Gastroesophageal sphincter (tissue), 4 donors: ENCODE results near the gene ALB. TPM values are rescaled to one million over a fixed set of nuclear protein-coding genes. Genes with fewer than 3 reads are reported as not detected.

ENCODE experiments used
- ATAC-seq: fragments of 150-250 bp; one replicate; pipeline ENCODE4 v1.9.1; 2016; ENCODE audit warnings: mild to moderate bottlenecking, moderate library complexity
- H3K27ac ChIP-seq, 4 donors: fragments of 200-600 bp; sonication (generic) in 3 of 4; 1 replicate in 3 of 4; 2 replicates in 1 of 4; pipeline ENCODE4 v1.5.1; 2016 to 2019
- H3K27me3 ChIP-seq: fragments of 200-600 bp; sonication (generic); one replicate; pipeline ENCODE4 v1.5.1; 2019
- H3K36me3 ChIP-seq, 2 donors: fragments of 200-600 bp; sonication (generic); one replicate each; pipeline ENCODE4 v1.5.1; 2019; ENCODE audit warnings: control low read depth in 1 of 2
- H3K4me1 ChIP-seq, 3 donors: fragments of 200-600 bp; sonication (generic); 1 replicate in 2 of 3; 2 replicates in 1 of 3; pipeline ENCODE4 v1.5.1; 2016 to 2019; ENCODE audit warnings: control low read depth in 2 of 3
- H3K4me3 ChIP-seq, 2 donors: fragments of 200-600 bp; sonication (generic); one replicate each; pipeline ENCODE4 v1.5.1; 2019; ENCODE audit warnings: mild to moderate bottlenecking in 1 of 2, moderate library complexity in 1 of 2
- H3K9me3 ChIP-seq, 3 donors: fragments of 200-600 bp; sonication (generic); one replicate each; pipeline ENCODE4 v1.5.1; 2017 to 2019; ENCODE audit warnings: control low read depth in 2 of 3
- CTCF ChIP-seq, 4 experiments: fragments of 200-600 bp in 2 of 4; fragments of 450-650 bp in 2 of 4; sonication (generic) in 1 of 4; IDR thresholded peaks; one replicate each; pipeline ENCODE4 v1.5.1; 2017 to 2019; ENCODE audit warnings: antibody characterized with exemption in 4 of 4, mild to moderate bottlenecking in 2 of 4, moderate library complexity in 2 of 4
- EP300 ChIP-seq: sonication (generic); formaldehyde crosslinking; IDR thresholded peaks from one replicate; pipeline ENCODE4 v1.6.1; 2017; ENCODE audit warnings: antibody characterized with exemption, mild to moderate bottlenecking
- POLR2A ChIP-seq, 2 donors: fragments of 450-650 bp; IDR thresholded peaks; one replicate each; pipeline ENCODE4 v1.6.1; 2017; ENCODE audit warnings: antibody characterized with exemption in 2 of 2, mild to moderate bottlenecking in 2 of 2, moderate library complexity in 1 of 2
- POLR2AphosphoS5 ChIP-seq: sonication (generic); formaldehyde crosslinking; IDR thresholded peaks from one replicate; pipeline ENCODE4 v1.6.1; 2017; ENCODE audit warnings: antibody characterized with exemption
- WGBS, 2 donors: methylation state at CpG; one replicate each; pipeline ENCODE4 v1.1.5; 2018; ENCODE audit warnings: low coverage in 1 of 2; 5-methylcytosine and 5-hydroxymethylcytosine counted together
- total RNA-seq, 4 donors: library from RNA; depleted of rRNA; stranded (reverse); fragments of >200 nt; gene quantifications; one replicate each; pipeline ENCODE4 v1.1.0, GENCODE V29; 2016

Gene ALB
- total RNA-seq, 4 donors from 2014 or later, result 0.27 to 0.47 (median 0.40) TPM; not detected in 1

GRCh38 chr4:73434311-73434710 is 30.2 kb downstream of the ALB start:
- no peak for ATAC-seq
- TF ChIP-seq CTCF (IDR thresholded peaks at IDR 0.05), result peak in 1 of 4 experiments; percentile 15
- TF ChIP-seq POLR2AphosphoS5, result no peak
- H3K9me3 ChIP-seq, result no peaks in the 10 kb centered on the region
- no peak overlapping the region for H3K4me3 ChIP-seq
- WGBS, 2 donors, result 33 to 45% methylated on average over 1 to 3 of the region's 3 CpGs
- H3K27me3 ChIP-seq, result no peaks in the 10 kb centered on the region
- H3K36me3 ChIP-seq, result no peaks in the 10 kb centered on the region
- H3K27ac ChIP-seq, result no peak overlapping the region
- H3K4me1 ChIP-seq, result no peaks in the 10 kb centered on the region

DNA sequence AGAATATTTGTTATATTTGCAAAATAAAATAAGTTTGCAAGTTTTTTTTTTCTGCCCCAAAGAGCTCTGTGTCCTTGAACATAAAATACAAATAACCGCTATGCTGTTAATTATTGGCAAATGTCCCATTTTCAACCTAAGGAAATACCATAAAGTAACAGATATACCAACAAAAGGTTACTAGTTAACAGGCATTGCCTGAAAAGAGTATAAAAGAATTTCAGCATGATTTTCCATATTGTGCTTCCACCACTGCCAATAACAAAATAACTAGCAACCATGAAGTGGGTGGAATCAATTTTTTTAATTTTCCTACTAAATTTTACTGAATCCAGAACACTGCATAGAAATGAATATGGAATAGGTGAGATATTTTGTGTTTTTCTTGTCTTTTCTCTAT is 31.9 kb downstream of the ALB start, which contains the start of gene AFP:
AFP (plus strand) TSS at position 238 of the 400 bp plus-strand sequence; CDS start at position 280, 42 bp downstream.
- H3K9me3 ChIP-seq, result no peaks in the 10 kb centered on the region
- 85 to 95% methylated on average over 1 of the region's 1 CpG for WGBS, 2 donors
- ATAC-seq, result no peak
- TF ChIP-seq POLR2A (IDR thresholded peaks at IDR 0.05), result no peak
- no peak for TF ChIP-seq CTCF (IDR thresholded peaks at IDR 0.05)
- H3K36me3 ChIP-seq, result no peaks in the 10 kb centered on the region
- no peaks in the 10 kb centered on the region for H3K27me3 ChIP-seq
- no peak within 1 kb of the TSS for H3K4me3 ChIP-seq
- H3K4me1 ChIP-seq, result no peaks in the 10 kb centered on the region
- no peak within 1 kb of the TSS for H3K27ac ChIP-seq

DNA sequence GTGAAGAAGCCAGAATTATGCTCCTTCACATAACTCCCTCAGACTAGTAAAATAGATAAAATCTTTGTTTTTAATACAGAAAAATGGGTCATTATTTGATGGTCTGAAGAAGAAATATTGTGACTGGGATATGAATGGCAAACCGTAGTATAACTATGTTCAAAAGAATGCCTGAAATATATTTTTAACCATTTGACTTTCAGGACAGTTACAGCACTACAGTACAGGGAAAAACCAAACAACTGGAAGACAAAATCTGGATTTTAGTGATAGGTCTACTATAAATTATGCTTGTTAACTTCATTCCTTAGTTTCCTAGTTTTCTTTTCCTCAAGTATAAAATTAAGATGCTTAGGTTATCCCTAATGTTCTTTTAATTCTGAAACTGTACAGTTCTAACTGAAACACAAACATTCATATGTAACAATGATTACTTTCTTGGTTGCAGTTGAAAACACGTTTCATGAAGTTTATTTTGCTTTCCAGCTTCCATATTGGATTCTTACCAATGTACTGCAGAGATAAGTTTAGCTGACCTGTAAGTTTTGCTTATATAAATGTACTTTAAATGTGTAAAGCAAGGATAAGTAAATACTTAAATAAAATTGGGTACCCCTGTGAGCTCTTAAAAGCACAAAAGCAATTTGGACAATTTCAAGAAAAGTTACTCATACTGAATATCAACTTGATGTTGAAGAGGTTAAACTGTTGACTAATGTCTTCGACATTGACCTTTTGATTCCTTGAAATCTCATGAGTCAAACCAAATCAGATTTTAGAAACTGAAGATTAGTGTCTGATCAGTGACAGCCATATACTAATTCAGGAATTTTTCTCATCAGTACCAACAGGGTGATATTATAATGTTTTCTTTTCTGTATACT is 32.8 kb downstream of the ALB start:
- no peaks in the 10 kb centered on the region for H3K4me1 ChIP-seq
- H3K27me3 ChIP-seq, result no peaks in the 10 kb centered on the region
- ATAC-seq, result no peak
- no peak overlapping the region for H3K4me3 ChIP-seq
- TF ChIP-seq CTCF (IDR thresholded peaks at IDR 0.05) (no peak), EP300 (no peak), POLR2A (IDR thresholded peaks at IDR 0.05) (no peak), POLR2AphosphoS5 (no peak)
- no peak overlapping the region for H3K27ac ChIP-seq
- WGBS, 2 donors, result 55 to 59% methylated on average over 3 of the region's 3 CpGs
- no peaks in the 10 kb centered on the region for H3K9me3 ChIP-seq
- H3K36me3 ChIP-seq, result no peaks in the 10 kb centered on the region

- Histone ChIP-seq H3K9me3 (no peaks in the 10 kb centered on the region), H3K4me1 (no peaks in the 10 kb centered on the region), H3K27me3 (no peaks in the 10 kb centered on the region), H3K4me3 (no peak overlapping the region), H3K27ac (no peak overlapping the region), H3K36me3 (no peaks in the 10 kb centered on the region)
- no peak for TF ChIP-seq CTCF (IDR thresholded peaks at IDR 0.05)
- TF ChIP-seq POLR2A (IDR thresholded peaks at IDR 0.05), result no peak
- no peak for TF ChIP-seq EP300
- TF ChIP-seq POLR2AphosphoS5, result no peak
- ATAC-seq, result no peak
Measured at GRCh38 chr4:73437558-73437956, 33.5 kb downstream of the ALB start.

DNA sequence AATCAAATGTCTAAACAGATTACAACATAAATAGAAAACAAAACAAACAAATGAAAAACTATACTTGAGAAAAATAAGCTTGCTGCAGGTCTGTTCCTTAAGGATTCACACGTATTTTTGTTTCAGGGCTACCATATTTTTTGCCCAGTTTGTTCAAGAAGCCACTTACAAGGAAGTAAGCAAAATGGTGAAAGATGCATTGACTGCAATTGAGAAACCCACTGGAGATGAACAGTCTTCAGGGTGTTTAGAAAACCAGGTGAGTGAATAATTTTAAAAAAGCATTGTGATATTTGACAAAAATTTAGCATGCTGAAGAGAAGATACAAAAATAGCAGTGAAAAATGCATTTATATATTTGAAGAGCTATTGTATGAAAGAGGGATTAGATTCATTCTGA is 34.0 kb downstream of the ALB start:
- ATAC-seq, result no peak
- 89 to 100% methylated on average over 1 of the region's 1 CpG for WGBS, 2 donors
- Histone ChIP-seq H3K36me3 (no peaks in the 10 kb centered on the region), H3K4me3 (no peak overlapping the region), H3K27me3 (no peaks in the 10 kb centered on the region), H3K9me3 (no peaks in the 10 kb centered on the region), H3K4me1 (no peaks in the 10 kb centered on the region), H3K27ac (no peak overlapping the region)
- no peak for TF ChIP-seq POLR2A (IDR thresholded peaks at IDR 0.05)
- TF ChIP-seq POLR2AphosphoS5, result no peak
- no peak for TF ChIP-seq EP300
- no peak for TF ChIP-seq CTCF (IDR thresholded peaks at IDR 0.05)
